ENCODE results near the gene CNGB1.

- TF ChIP-seq, protein P1, sequence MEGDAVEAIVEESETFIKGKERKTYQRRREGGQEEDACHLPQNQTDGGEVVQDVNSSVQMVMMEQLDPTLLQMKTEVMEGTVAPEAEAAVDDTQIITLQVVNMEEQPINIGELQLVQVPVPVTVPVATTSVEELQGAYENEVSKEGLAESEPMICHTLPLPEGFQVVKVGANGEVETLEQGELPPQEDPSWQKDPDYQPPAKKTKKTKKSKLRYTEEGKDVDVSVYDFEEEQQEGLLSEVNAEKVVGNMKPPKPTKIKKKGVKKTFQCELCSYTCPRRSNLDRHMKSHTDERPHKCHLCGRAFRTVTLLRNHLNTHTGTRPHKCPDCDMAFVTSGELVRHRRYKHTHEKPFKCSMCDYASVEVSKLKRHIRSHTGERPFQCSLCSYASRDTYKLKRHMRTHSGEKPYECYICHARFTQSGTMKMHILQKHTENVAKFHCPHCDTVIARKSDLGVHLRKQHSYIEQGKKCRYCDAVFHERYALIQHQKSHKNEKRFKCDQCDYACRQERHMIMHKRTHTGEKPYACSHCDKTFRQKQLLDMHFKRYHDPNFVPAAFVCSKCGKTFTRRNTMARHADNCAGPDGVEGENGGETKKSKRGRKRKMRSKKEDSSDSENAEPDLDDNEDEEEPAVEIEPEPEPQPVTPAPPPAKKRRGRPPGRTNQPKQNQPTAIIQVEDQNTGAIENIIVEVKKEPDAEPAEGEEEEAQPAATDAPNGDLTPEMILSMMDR (IDR thresholded peaks at IDR 0.05; ENCODE audit: low read length) = no peak
- TF ChIP-seq EZH2 (IDR thresholded peaks at IDR 0.05; ENCODE audit: borderline replicate concordance, low read length) = no peak
Observed at GRCh38 chr16:57875347-57875746, 95.6 kb downstream of the CNGB1 start.

Data from OCI-LY1 (cell line).